ENCODE data around the gene CFAP20DC. TPM values are rescaled to one million over a fixed set of nuclear protein-coding genes. Genes with fewer than 3 reads are reported as not detected.

CFAP20DC gene
- total RNA-seq, 4 donors from 2014 or later: 0.17 to 0.32 (median 0.23) TPM; not detected in 1

DNA sequence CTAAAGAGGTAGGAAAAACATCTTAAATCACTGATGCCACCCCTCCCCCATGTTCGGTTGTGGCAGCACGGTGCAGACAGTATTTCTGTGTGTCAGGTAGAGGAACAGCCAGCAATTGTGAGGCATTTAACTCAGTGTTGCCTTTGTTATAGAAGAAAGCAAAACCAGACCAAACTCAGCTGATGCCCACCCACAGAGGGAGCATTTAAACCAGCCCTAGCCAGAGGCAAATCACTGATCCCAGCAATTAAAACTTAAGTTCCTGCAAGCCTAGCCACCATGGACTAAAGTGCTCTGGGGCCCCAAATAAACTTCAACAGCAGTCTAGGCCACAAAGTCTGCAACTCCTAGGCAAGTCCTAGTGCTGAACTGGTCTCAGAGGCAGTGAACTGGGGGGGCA is 94.5 kb downstream of the CFAP20DC start:
- H3K36me3 ChIP-seq: no peaks in the 10 kb centered on the region
- 82% methylated on average over 2 of the region's 2 CpGs for WGBS
- H3K27ac ChIP-seq (replicated peaks in 1 of 4): no peak overlapping the region
- TF ChIP-seq POLR2AphosphoS5 (IDR thresholded peaks at IDR 0.05) (no peak), EP300 (IDR thresholded peaks at IDR 0.05) (no peak)
- TF ChIP-seq, protein P1, sequence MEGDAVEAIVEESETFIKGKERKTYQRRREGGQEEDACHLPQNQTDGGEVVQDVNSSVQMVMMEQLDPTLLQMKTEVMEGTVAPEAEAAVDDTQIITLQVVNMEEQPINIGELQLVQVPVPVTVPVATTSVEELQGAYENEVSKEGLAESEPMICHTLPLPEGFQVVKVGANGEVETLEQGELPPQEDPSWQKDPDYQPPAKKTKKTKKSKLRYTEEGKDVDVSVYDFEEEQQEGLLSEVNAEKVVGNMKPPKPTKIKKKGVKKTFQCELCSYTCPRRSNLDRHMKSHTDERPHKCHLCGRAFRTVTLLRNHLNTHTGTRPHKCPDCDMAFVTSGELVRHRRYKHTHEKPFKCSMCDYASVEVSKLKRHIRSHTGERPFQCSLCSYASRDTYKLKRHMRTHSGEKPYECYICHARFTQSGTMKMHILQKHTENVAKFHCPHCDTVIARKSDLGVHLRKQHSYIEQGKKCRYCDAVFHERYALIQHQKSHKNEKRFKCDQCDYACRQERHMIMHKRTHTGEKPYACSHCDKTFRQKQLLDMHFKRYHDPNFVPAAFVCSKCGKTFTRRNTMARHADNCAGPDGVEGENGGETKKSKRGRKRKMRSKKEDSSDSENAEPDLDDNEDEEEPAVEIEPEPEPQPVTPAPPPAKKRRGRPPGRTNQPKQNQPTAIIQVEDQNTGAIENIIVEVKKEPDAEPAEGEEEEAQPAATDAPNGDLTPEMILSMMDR (IDR thresholded peaks at IDR 0.05): no peak
- no peaks in the 10 kb centered on the region for H3K27me3 ChIP-seq
- H3K9me3 ChIP-seq: no peaks in the 10 kb centered on the region
- no peak overlapping the region for H3K4me3 ChIP-seq
- no peak for DNase-seq (ENCODE audit: extremely low spot score)
- intact Hi-C loops (cut with DNase I): no loop called here
- no peaks in the 10 kb centered on the region for H3K4me1 ChIP-seq

DNA sequence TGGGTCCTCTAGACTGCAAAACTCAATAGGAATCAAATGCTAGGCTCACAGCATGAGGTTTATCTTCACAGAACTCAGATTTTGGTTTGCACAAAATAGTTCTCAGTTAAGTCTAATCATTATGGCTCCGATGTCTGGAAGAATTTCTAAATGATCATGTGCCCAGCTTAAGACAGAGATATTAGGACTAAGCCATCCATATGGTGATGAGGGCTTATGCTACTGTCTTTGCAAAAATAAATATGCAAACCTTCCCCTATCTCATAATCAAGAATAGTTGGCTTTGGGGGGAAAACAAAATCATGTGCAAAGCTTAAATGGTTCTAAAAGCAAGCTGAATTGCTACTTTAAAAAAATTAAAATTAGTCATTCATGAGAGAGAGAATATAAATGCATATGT is 96.5 kb downstream of the CFAP20DC start:
- Histone ChIP-seq H3K27me3 (no peaks in the 10 kb centered on the region), H3K4me3 (no peak overlapping the region), H3K9me3 (no peaks in the 10 kb centered on the region), H3K27ac (replicated peaks in 1 of 4) (no peak overlapping the region), H3K36me3 (no peaks in the 10 kb centered on the region), H3K4me1 (no peaks in the 10 kb centered on the region)
- TF ChIP-seq, protein P1 (IDR thresholded peaks at IDR 0.05): no peak
- TF ChIP-seq EP300 (IDR thresholded peaks at IDR 0.05) (no peak), POLR2A (IDR thresholded peaks at IDR 0.05; ENCODE audit: low read depth) (no peak), POLR2AphosphoS5 (IDR thresholded peaks at IDR 0.05) (no peak)
- intact Hi-C loops (cut with DNase I): no loop called here
- no peak for DNase-seq (ENCODE audit: extremely low spot score)
- WGBS: 100% methylated on average over 1 of the region's 1 CpG

DNA sequence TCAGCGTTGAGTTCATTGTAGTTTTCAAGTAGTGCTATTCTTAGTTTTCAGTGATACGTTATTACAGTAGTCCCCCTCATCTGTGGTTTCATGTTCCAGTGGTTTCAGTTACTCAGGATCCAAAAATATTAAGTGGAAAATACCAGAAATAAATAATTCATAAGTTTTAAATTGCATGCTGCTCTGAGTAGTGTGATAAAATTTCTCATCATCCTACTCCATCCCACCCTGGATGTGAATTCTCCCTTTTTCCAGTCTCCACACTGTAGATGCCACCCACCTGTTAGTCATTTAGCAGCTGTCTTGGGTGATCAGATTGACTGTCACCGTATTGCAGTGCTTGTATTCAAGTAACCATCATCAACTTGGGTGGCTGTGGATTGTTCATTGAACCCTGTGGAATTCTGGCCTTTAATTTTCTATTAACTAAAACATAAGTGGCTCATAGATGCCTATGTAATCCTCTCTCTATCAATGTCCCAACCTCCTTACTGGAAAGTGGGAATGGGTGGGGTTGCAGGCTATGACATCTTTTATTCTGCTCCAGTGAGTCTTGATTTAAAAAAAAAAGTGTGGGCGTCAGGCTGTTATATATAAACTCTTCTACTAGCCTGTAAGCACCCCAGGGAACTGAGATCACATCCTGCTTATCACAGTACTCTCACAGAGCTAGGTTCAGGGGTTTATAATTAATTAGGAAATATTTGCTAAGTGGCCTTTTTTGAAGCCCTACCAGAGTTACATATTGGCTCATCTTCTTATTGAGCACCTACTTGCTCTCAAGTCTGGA is 97.5 kb downstream of the CFAP20DC start:
- intact Hi-C loops (cut with DNase I): no loop called here
- Histone ChIP-seq H3K4me1 (no peaks in the 10 kb centered on the region), H3K27ac (replicated peaks in 1 of 4) (no peak overlapping the region), H3K36me3 (no peaks in the 10 kb centered on the region), H3K4me3 (no peak overlapping the region), H3K27me3 (no peaks in the 10 kb centered on the region), H3K9me3 (no peaks in the 10 kb centered on the region)
- TF ChIP-seq POLR2AphosphoS5 (IDR thresholded peaks at IDR 0.05) (no peak), EP300 (IDR thresholded peaks at IDR 0.05) (no peak), POLR2A (IDR thresholded peaks at IDR 0.05; ENCODE audit: low read depth) (no peak)
- TF ChIP-seq, protein P1 (IDR thresholded peaks at IDR 0.05): no peak
- WGBS: 74% methylated on average over 4 of the region's 4 CpGs
- DNase-seq (ENCODE audit: extremely low spot score): no peak

DNA sequence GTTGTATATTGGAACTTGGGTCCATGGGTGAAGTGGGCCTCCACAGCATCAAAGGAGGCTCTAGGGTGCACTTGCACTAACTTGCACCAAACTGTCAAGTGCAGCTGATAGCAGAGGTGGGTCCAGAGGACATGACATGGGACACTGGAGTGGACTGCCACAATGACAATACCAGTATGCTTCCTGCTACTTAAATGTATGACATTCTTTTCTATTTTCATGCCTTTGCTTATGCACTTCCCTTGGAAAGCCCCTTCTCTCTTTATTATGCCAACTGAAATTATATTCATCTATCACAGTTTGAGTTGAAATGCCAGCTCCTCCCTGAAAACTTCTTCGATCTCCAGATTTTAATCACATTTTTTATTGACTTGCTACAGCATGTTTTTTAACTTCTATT is 101.8 kb downstream of the CFAP20DC start:
- Histone ChIP-seq H3K4me3 (no peak overlapping the region), H3K4me1 (no peaks in the 10 kb centered on the region), H3K27ac (replicated peaks in 1 of 4) (no peak overlapping the region), H3K9me3 (peaks cover 0 to 4% (median 0%) of the 10 kb centered on the region in 4 donors), H3K36me3 (no peaks in the 10 kb centered on the region), H3K27me3 (no peaks in the 10 kb centered on the region)
- 74% methylated on average over 1 of the region's 1 CpG for WGBS
- DNase-seq (ENCODE audit: extremely low spot score): no peak
- TF ChIP-seq, protein P1 (IDR thresholded peaks at IDR 0.05): no peak
- TF ChIP-seq EP300 (IDR thresholded peaks at IDR 0.05) (no peak), POLR2AphosphoS5 (IDR thresholded peaks at IDR 0.05) (no peak), POLR2A (IDR thresholded peaks at IDR 0.05; ENCODE audit: low read depth) (no peak)
- intact Hi-C loops (cut with DNase I): no loop called here

DNA sequence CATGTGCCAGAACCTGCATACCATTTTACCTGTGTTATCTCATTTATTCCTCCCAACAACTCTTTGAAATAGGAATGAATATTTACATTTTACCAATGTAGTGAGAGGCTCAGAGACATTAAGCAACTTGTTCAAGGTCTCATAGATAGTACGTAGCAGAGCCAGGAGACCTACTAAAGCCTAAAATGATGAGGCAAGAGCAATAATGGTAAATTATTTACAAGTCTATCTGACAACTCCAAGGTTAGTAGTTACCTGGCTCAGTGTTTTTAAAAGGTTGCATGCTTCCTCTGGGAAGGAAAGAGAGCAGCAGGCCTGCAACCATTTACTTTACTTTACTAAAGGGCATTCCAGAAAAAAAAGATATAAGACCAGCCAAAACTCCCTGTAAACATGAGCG is 103.0 kb downstream of the CFAP20DC start:
- TF ChIP-seq, protein P1 (IDR thresholded peaks at IDR 0.05): no peak
- TF ChIP-seq EP300 (IDR thresholded peaks at IDR 0.05): no peak
- no peak for TF ChIP-seq POLR2AphosphoS5 (IDR thresholded peaks at IDR 0.05)
- TF ChIP-seq POLR2A (IDR thresholded peaks at IDR 0.05; ENCODE audit: low read depth): no peak
- intact Hi-C loops (cut with DNase I): no loop called here
- 94% methylated on average over 2 of the region's 2 CpGs for WGBS
- DNase-seq (ENCODE audit: extremely low spot score): no peak
- no peaks in the 10 kb centered on the region for H3K27me3 ChIP-seq
- H3K27ac ChIP-seq (replicated peaks in 1 of 4): no peak overlapping the region
- peaks cover 0 to 11% (median 0%) of the 10 kb centered on the region in 4 donors for H3K9me3 ChIP-seq
- no peaks in the 10 kb centered on the region for H3K36me3 ChIP-seq
- no peaks in the 10 kb centered on the region for H3K4me1 ChIP-seq
- H3K4me3 ChIP-seq: no peak overlapping the region

Measured in esophagus muscularis mucosa (tissue), 4 donors.